Effector CD4-positive, alpha-beta T cell (primary cell): ENCODE results near the gene TRIM56.
"Not testable (repeated sequence)": the region's sequence is repeated elsewhere in the genome, so short reads cannot be mapped to it uniquely, and the experiment has no call there.

Experiments used
- DNase-seq: peaks from one replicate; pipeline ENCODE4 v3.0.0-alpha.2; 2020
- total RNA-seq: gene quantifications from one replicate; lab custom pipeline; 2026; lab: John Stamatoyannopoulos, UW

Gene TRIM56, protein sequence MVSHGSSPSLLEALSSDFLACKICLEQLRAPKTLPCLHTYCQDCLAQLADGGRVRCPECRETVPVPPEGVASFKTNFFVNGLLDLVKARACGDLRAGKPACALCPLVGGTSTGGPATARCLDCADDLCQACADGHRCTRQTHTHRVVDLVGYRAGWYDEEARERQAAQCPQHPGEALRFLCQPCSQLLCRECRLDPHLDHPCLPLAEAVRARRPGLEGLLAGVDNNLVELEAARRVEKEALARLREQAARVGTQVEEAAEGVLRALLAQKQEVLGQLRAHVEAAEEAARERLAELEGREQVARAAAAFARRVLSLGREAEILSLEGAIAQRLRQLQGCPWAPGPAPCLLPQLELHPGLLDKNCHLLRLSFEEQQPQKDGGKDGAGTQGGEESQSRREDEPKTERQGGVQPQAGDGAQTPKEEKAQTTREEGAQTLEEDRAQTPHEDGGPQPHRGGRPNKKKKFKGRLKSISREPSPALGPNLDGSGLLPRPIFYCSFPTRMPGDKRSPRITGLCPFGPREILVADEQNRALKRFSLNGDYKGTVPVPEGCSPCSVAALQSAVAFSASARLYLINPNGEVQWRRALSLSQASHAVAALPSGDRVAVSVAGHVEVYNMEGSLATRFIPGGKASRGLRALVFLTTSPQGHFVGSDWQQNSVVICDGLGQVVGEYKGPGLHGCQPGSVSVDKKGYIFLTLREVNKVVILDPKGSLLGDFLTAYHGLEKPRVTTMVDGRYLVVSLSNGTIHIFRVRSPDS
- total RNA-seq, result 121 reads per million, percentile 86 among the genes with 10 or more reads in this experiment

DNA sequence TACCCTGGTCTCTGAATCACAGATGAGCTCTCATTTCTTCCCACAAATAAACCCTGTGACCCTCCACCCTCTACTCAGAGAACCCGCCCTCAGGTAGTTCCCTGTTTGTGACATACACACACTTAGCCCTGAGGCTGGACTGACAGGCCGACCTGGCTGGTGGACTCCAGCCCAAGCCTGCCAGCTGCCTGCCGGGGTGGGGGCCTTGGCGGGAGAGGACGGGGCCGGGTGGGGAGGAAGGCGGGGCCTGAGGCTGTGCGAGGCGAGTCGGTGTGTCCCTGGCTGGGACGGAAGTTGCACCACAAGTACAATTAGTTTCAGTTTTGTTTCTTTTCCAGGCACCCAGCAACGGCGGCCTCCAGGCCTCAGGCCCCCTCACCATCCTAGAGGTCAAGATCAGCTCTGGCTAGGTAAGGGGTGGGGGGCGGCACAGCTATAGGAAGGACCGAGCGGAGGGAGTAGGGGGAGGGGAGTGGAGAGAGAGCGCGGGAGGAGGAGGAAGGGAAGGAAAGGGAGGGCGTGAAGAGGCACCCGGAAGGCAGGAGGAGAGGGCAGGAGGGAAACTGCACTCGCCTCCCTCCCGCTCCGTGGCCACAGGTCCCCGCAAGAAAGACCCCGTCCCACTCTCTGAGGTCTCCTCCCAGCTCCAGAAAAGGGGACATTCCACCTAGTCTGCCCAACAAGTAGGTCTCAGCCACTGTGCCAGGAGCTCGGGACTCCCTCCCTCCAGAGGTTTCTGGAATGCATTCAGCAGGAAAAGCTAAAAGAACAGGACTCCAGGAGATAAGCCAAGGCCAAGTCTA is at the start of gene TRIM56:
Gene TRIM56 (plus strand): TSS at position 320 of the 803 bp plus-strand sequence. CDS start 1,832 bp downstream, outside the sequence.
- peak; percentile 61 for DNase-seq

DNA sequence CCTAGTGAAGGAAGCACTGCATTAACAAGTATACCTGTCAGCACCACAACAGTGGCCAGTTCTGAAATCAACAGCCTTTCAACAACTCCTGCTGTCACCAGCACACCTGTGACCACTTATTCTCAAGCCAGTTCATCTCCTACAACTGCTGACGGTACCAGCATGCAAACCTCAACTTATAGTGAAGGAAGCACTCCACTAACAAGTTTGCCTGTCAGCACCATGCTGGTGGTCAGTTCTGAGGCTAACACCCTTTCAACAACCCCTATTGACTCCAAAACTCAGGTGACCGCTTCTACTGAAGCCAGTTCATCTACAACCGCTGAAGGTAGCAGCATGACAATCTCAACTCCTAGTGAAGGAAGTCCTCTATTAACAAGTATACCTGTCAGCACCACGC is 49.3 kb upstream of the TRIM56 start:
- no peak for DNase-seq

DNA sequence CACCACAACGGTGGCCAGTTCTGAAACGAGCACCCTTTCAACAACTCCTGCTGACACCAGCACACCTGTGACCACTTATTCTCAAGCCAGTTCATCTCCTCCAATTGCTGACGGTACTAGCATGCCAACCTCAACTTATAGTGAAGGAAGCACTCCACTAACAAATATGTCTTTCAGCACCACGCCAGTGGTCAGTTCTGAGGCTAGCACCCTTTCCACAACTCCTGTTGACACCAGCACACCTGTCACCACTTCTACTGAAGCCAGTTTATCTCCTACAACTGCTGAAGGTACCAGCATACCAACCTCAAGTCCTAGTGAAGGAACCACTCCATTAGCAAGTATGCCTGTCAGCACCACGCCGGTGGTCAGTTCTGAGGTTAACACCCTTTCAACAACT is 44.0 kb upstream of the TRIM56 start:
- DNase-seq, result not testable (repeated sequence)

DNA sequence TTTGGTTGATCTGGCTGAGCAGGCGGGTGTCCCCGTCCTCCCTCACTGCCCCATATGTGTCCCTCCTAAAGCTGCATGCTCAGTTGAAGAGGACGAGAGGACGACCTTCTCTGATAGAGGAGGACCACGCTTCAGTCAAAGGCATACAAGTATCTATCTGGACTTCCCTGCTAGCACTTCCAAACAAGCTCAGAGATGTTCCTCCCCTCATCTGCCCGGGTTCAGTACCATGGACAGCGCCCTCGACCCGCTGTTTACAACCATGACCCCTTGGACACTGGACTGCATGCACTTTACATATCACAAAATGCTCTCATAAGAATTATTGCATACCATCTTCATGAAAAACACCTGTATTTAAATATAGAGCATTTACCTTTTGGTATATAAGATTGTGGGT is 26.9 kb upstream of the TRIM56 start:
- DNase-seq, result peak; percentile 31

DNA sequence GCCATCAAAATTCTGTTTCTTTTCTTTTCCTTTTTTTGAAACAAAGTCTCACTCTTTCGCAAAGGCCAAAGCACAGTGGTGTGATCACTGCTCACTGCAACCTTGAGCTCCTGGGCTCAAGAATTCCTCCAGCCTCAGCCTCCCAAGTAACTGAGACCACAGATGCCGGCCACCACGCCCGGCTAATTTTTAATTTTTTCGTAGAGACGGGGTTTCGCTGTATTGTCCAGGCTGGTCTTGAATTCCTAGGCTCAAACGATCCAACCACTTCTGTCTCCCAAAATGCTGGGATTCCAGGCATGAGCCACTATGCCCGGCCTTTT is 25.7 kb upstream of the TRIM56 start:
- no peak for DNase-seq

DNA sequence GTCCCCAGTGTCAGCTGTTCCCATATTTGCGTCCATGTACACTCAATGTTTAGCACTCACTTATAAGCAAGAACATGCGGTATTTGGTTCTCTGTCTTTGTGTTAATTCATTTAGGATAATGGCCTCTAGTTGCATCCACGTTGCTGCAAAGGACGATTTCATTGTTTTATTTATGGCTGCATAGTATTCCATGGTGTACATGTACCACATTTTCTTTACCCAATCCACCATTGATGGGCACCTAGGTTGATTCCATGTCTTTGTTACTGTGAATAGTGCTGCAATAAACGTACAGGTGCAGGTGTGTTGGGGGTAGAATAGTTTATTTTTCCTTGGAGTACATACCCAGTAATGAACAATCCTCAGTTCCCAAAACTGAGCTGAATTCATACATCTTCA is 24.3 kb upstream of the TRIM56 start:
- no peak for DNase-seq

DNA sequence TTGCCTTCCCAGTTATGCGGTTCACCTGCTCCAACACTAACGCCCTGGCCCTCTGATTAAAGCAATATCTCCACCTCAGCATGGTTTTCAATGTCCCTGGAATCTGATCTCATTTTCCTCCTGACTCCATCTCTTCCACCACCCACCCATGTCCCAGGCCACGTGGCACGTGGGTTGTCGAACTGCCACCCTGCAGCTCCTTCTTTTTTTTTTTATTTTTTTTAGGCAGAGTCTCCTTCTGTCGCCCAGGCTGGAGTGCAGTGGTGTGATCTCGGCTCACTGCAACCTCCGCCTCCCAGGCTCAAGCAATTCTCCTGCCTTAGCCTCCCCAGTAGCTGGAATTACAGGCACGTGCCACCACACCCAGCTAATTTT is 21.1 kb upstream of the TRIM56 start:
- not testable (repeated sequence) for DNase-seq

DNA sequence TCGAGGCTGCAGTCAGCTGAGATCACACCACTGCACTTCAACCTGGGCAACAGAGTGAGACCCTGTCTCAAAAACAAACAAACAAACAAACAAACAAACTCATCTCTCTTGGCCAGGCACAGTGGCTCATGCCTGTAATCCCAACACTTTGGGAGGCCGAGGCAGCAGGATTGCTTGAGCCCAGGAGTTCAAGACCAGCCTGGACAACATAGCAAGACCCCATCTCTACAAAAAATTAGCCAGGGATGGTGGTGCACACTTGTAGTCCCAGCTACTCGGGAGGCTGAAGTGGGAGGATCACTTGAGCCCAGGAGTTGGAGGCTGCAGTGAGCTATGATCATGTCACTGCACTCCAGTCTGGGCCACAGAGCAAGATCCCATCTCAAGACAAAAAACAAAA is 20.1 kb upstream of the TRIM56 start:
- DNase-seq, result not testable (repeated sequence)

DNA sequence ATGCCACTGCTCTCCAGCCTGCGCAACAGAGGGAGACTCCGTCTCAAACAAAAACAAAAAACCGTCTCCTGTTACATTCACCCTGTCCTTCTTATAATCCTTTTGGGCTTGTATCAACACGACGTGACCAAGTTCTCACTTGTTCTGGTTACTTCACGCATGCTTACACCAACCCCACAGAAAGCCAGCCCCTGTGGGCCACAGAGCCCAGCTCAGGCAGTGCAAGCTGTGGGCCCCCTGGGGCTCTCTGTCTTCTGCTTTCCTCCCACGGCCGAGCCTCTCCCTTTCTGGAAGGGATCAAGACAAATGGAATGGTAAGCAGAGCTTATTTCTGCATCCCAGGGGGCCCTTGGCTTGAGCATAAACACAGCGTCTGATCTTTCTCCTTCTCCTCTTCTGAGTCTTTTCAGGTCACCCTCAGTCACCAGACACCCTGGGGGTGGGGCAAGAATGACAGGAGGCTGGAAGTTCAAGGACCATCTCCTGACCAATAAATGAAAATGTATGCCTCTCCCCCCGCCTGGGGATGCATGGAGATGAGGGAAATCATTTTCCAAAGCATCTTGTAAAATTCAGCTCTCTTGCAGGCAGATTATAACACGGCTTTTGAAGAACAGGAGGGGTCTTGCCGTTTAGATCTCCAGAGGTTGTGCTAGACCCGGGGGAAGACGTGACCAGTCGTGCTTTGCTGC is 19.0 kb upstream of the TRIM56 start:
- DNase-seq, result no peak

DNA sequence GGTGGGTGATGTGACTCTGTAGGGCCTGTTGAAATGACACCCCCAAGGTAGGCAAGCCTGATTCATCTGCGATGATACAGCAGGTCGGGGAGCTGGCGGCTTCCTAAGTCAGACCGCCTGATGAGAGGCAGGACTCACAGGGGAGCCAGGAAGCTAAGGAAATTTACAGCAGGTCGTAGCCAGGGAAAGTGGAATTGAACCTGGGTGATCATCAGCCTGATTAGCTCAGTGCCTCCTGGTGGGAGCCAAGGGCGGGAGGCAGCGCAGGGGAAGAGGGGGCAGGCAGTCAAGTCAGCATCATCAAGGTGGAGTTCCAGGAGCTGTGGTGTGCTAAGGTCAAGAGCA is 18.5 kb upstream of the TRIM56 start:
- DNase-seq, result no peak

DNA sequence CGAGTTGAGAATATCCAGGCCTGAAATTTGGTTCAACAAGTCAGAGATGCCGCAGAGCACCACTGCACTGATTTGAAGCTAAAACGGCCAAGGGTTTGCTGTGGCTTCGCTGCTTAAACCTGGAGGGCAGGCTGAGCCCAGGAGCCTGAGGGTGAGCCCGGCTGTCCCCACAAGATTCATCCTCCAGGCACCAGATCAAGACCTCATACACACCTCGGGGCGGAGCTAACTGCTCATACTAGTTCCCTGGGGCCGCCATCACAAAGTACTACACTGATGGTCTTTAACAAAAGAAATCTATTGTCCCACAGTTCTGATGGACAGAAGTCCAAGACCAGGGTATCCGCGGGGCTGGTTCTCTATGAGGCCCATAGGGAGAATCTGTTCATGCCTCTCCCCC is 16.9 kb upstream of the TRIM56 start:
- no peak for DNase-seq

DNA sequence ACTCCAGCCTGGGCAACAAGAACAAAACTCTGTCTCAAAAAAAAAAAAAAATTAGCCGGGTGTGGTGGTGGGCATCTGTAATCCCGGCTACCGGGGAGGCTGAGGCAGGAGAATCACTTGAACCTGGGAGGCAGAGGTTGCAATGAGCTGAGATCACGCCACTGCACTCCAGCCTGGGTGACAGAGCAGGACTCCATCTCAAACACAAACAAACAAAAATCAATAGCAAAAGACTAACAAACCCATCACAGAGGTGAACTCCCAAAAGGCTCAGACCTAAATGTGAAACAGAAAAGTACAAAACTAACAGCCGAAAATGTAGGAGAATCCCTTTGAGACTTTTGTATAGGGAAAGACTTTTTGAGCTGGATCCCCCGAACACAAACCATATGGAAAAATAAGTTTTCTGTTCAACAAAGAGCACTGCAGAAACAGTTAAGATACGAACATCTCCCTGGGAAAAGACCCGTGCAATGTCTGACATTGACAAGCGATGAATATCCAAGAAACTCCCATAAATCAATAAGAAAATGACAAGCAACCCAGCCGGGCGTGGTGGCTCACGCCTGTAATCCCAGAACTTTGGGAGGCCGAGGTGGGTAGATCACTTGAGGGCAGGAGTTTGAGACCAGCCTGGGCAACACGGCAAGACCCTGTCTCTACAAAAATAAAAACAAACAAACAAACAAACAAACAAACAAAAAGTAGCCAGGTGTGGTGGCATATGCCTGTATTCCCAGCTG is 13.7 kb upstream of the TRIM56 start:
- not testable (repeated sequence) for DNase-seq

DNA sequence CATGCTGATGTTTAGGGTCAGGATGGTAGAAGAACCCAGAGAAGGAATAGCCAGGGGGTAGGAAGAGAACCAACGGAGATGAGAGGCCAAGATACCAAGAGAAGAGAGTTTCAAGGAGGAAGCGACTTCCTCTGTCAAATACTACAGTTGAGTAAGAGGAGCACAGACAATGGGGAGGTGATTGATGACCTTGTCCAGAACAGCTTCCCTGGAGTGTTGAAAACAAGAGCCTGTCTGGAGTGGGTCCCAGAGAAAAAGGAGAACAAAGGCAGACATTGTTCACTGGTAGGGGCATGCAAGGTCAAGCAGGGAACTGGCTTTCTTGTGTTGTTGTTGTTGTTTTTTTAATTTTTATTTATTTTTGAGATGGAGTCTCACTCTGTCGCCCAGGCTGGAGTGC is 9.6 kb upstream of the TRIM56 start:
- no peak for DNase-seq

DNA sequence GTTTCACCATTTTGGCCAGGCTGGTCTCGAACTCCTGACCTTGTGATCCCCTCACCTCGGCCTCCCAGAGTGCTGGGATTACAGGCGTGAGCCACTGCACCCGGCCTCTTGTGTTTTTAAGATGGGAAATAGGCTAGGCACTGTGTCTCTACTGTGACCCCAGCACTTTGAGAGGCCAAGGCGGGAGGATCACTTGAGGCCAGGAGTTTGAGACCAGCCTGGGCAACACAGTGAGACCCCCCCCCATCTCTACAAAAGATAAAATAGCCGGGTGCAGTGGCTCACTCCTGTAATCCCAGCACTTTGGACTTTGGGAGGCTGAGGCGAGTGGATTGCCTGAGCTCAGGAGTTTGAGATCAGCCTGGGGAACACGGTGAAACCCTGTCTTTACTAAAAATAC is 9.1 kb upstream of the TRIM56 start:
- DNase-seq, result not testable (repeated sequence)

DNA sequence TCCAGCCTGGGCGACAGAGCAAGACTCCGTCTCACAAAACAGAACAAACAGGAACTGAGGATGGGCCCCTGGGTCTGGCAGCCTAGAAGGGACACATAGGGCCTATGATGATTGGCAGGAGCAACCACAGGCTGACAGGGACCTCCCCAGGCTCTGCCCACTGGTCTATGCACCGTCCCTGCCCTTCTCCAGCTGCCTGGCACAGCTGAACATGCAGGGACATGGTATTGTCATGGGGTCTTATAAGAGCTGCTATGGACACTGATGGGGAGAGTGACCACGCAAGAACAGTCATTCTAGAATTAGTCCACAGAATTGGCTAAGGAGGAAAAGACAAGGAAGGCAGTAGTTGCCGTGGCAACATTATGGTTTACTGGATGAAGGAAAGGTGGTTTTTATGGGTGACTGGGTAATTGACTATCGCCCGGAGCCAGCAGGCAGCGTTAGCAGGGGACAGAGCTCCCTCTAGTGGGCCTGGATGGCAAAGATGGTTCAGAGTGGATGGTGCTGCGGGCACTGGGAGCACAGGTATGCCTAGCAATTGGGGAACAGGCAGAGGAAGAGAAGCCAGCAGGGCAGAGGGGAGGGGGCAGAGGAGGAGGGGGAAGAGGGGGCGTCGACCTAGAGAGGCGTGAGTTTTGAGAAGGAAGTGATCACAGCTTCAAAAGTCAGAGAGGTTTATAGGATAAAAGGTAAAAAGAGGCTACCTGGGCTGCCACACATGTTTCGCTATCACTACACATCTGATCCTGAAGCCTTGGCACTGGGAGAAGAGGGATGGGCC is 7.8 kb upstream of the TRIM56 start:
- peak; percentile 77 for DNase-seq

DNA sequence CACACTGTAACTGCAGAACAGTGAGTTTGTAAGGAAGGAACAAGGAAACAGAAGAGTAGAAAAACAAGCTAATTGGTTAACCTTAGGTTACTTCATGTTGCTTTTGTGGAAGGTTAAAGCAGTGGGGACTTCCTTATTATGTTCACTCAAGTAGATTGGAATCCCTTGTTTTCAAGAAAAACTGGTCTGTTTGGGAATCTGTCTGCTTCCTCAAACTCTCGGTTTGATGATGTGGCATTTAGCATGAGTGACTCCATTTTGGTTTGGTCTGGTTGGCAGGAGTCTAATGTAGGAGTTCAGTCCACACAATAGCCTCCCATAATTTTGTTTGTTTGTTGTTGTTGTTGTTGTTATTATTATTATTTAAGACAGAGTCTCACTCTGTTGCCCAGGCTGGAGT is 3.8 kb upstream of the TRIM56 start:
- DNase-seq, result no peak

DNA sequence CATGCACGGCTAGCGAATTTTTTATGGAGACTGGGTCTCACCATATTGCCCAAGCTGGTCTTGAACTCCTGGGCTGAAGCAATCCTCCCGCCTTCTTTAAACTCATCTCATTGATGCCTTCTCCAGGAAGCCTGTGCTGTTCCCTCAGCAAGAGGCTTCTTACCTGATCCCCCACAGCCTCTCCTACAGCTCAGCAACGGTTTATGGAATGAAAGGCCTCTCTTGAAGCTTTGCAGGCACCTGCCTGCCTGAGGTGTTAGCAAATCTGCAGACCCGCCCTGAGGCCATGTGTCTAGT is 468 bp upstream of the TRIM56 start:
- no peak for DNase-seq

DNA sequence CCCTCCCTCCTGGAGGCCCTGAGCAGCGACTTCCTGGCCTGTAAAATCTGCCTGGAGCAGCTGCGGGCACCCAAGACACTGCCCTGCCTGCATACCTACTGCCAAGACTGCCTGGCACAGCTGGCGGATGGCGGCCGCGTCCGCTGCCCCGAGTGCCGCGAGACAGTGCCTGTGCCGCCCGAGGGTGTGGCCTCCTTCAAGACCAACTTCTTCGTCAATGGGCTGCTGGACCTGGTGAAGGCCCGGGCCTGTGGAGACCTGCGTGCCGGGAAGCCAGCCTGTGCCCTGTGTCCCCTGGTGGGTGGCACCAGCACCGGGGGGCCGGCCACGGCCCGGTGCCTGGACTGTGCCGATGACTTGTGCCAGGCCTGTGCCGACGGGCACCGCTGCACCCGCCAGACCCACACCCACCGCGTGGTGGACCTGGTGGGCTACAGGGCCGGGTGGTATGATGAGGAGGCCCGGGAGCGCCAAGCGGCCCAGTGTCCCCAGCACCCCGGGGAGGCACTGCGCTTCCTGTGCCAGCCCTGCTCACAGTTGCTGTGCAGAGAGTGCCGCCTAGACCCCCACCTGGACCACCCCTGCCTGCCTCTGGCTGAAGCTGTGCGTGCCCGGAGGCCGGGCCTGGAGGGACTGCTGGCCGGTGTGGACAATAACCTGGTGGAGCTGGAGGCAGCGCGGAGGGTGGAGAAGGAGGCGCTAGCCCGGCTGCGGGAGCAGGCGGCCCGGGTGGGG is 2.2 kb downstream of the TRIM56 start:
- DNase-seq, result no peak

DNA sequence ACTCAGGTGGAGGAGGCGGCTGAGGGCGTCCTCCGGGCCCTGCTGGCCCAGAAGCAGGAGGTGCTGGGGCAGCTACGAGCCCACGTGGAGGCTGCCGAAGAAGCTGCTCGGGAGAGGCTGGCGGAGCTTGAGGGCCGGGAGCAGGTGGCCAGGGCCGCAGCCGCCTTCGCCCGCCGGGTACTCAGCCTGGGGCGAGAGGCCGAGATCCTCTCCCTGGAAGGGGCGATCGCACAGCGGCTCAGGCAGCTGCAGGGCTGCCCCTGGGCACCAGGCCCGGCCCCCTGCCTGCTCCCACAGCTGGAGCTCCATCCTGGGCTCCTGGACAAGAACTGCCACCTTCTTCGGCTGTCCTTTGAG is 2.8 kb downstream of the TRIM56 start:
- no peak for DNase-seq

DNA sequence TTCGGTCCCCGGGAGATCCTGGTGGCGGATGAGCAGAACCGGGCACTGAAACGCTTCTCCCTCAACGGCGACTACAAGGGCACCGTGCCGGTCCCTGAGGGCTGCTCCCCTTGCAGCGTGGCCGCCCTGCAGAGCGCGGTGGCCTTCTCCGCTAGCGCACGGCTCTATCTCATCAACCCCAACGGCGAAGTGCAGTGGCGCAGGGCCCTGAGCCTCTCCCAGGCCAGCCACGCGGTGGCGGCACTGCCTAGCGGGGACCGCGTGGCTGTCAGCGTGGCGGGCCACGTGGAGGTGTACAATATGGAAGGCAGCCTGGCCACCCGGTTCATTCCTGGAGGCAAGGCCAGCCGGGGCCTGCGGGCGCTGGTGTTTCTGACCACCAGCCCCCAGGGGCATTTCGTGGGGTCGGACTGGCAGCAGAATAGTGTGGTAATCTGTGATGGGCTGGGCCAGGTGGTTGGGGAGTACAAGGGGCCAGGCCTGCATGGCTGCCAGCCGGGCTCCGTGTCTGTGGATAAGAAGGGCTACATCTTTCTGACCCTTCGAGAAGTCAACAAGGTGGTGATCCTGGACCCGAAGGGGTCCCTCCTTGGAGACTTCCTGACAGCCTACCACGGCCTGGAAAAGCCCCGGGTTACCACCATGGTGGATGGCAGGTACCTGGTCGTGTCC is 3.7 kb downstream of the TRIM56 start:
- no peak for DNase-seq
